Measurements from ENCODE around the gene RRP1B.
A peak's percentile ranks its signal among the peaks of the same experiment; 100 is the strongest.
"Not testable (repeated sequence)": the region's sequence is repeated elsewhere in the genome, so short reads cannot be mapped to it uniquely, and the experiment has no call there.

The RRP1B gene

DNA sequence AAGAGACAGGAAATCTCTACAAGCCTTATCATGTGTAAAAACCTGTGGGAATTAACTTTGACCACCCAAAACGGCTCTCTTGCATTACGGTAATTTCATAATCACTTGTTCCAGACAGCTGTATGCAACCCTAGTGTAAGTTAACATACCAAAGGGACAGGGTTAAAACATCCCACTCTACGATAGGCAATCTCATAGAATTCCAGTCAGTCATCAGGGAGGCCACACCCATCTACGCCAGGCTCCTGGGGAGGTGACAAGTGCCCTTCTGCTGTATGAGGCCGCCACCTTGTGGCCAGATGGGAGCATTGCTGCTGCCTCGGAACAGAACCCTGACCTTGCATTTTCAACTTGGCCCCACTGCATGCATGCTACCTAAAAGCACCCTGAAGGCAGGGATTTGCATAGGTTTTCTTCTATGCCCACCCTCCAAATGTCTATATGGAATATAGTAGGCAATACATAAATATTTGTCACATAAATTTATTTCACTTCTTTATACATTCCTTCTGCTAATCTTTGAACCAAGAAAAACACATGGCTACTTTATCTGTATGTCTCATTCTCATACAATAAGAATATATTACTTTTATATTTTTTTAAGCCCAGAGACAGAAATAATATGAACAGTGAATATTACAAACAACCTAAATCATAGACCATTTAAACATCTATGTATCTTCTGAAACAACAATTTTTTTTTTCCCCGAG, 12.7 kb upstream of the RRP1B start:
- Histone ChIP-seq H3K9ac (ENCODE audit: low read depth, low read length) (no peak overlapping the region), H3K36me3 (ENCODE audit: insufficient read depth, low read length) (no peaks in the 10 kb centered on the region), H3K4me1 (ENCODE audit: insufficient read depth, low read length) (0 out of 2 replicates have a peak, but pooled peaks cover 4% of the 10 kb centered on the region), H3K9me3 (ENCODE audit: control insufficient read depth, insufficient read depth, low read length) (no peaks in the 10 kb centered on the region)

DNA sequence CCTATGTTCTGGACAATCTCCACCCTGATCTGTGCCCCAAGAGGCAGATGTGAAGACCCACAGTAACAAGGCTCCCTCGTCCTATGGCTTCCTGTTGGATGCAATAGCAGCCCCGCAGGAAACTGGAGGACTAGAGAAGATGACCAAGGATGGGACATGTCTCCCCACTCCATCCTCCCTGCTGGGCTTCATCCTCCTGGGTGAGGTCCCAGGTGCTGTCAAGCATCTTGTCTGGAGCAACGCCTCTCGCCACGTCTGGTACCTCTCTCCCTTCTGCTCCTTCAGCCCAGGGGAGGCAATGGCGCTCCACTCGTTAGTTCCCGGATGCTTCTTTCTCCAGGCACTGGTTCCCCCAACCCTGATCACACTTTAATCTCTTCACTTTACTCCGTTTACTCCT, 11.2 kb upstream of the RRP1B start:
- H3K9ac ChIP-seq (ENCODE audit: low read depth, low read length): no peak overlapping the region
- H3K36me3 ChIP-seq (ENCODE audit: insufficient read depth, low read length): no peaks in the 10 kb centered on the region
- H3K9me3 ChIP-seq (ENCODE audit: control insufficient read depth, insufficient read depth, low read length): no peaks in the 10 kb centered on the region
- H3K4me1 ChIP-seq (ENCODE audit: insufficient read depth, low read length): 0 out of 2 replicates have a peak, but pooled peaks cover 4% of the 10 kb centered on the region

DNA sequence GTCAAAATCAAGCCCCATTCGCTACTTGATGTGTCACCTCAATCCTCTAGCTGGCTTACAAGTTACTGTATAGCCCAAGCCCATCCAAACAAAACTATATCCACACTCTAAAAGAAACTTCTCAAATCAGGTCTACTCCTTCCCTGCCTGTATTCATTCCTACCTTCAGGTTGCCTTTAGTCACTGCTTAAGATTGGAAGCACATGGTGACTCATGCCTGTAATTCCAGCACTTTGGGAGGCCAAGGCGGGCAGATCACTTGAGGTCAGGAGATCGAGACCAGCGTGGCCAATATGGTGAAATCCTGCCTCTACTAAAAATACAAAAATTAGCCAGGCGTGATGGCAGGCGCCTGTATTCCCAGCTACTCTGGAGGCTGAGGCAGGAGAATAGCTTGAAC, 7.4 kb upstream of the RRP1B start:
- not testable (repeated sequence) for H3K4me1 ChIP-seq (ENCODE audit: insufficient read depth, low read length); H3K9me3 ChIP-seq (ENCODE audit: control insufficient read depth, insufficient read depth, low read length); H3K9ac ChIP-seq (ENCODE audit: low read depth, low read length); H3K36me3 ChIP-seq (ENCODE audit: insufficient read depth, low read length)

DNA sequence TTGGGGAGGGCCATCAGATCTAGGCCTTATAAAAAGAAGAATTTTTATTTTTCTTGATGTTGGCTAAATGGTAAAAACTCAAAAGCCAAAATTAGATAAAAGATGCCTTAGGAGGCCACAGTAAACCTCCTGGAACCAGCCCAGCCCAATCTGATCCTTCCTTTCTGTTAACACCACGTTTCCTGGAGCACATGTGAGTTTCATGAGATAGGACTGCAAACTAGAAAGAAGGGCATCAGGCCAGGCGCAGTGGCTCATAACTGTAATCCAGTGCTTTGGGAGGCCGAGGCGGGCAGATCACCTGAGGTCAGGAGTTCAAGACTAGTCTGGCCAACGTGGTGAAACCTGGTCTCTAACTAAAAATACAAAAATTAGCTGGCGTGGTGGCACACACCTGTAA, 6.7 kb upstream of the RRP1B start:
- H3K9me3 ChIP-seq (ENCODE audit: control insufficient read depth, insufficient read depth, low read length): no peaks in the 10 kb centered on the region
- no peak overlapping the region for H3K9ac ChIP-seq (ENCODE audit: low read depth, low read length)
- no peaks in the 10 kb centered on the region for H3K36me3 ChIP-seq (ENCODE audit: insufficient read depth, low read length)
- no peaks in the 10 kb centered on the region for H3K4me1 ChIP-seq (ENCODE audit: insufficient read depth, low read length)

DNA sequence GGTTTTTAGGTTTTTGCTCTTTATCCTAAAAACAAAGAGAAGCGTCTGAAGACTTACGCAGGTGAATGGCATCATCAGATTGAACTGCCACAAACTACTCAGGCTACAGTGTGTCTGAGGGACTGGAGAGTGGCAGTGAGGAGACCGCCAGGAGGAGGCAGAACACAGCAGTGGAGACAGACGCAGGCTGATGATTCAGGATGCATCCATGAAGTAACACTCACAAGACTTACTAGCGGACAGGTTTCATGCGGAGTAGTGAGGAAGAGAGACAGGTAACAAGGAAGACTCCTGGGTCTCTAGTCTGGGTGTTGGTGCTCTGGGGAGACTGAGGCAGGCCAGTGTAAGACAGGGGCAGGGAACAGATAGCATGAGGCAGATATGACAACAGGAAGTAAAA, 5.7 kb upstream of the RRP1B start:
- no peaks in the 10 kb centered on the region; the same call in 1 of the 2 replicates for H3K4me1 ChIP-seq (ENCODE audit: insufficient read depth, low read length)
- no peaks in the 10 kb centered on the region for H3K36me3 ChIP-seq (ENCODE audit: insufficient read depth, low read length)
- no peak overlapping the region for H3K9ac ChIP-seq (ENCODE audit: low read depth, low read length)
- no peaks in the 10 kb centered on the region for H3K9me3 ChIP-seq (ENCODE audit: control insufficient read depth, insufficient read depth, low read length)

DNA sequence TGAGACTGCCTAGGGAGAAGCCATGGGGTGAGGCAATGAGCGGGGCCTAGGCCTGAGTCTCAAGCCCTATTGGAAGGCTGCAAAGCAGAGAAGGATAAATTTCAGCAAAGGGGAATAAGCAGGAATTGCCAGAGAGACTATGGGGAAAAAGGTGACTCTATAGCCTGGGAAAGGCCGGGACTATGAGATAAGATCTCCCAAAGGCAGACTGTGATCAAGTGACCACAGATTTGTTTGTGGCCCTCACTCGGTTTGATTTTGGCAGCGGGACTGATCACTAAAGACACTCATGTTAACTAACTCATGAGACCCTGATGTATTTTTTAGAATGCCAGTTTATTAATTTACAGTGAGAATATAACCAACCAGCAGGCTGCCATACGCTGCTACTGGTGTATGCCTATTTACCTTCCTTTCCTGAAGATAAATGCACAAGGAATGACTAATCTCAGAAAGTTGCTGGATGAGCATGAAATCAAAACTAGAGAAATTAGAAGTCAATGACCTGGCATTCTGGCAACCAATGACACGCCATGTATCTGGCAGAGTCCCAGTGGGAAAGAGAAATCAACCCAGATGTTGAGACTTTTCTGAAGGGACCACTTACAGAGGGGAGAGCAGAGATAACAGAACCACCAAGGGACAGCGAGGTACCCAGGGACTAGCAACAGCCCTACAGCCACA, 4.4 kb upstream of the RRP1B start:
- Histone ChIP-seq H3K9ac (ENCODE audit: low read depth, low read length) (no peak overlapping the region), H3K36me3 (ENCODE audit: insufficient read depth, low read length) (no peaks in the 10 kb centered on the region), H3K9me3 (ENCODE audit: control insufficient read depth, insufficient read depth, low read length) (no peaks in the 10 kb centered on the region), H3K4me1 (ENCODE audit: insufficient read depth, low read length) (no peaks in the 10 kb centered on the region; the same call in 1 of the 2 replicates)

DNA sequence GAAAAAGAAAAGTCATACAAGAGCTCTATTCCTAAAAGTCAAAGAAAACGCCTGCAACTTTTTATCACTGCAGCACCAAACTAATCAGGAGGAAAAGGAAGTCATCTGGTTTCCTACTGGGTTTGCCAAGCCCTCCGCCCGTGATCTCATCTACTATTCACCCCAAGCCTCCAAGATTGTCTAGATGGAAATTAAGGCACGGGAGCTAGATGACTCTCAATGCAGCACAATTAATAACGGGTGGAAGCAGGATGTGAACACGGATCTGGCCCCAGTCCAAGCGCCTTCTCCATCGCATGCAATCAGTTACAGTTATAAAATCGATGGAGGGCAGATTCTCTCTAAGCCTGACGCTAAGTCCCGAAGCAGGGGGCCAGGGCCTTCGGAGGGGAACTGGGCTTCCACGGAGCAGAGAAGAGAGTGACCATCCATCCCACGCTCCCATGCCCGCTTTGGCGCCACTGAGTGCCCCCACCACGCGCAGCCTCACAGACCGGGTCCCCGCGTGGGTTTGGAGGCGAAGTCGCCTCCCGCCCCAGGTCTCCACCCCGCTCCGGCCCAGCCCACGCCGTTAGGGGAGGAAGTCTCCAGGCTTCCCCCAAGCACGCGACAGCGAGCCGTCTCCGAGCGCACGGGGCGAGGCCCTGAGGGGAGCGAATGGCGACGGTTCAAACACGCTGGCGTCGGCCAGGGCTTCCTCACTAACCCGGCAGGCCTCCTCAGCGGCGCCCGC, 1.8 kb upstream of the RRP1B start:
- Histone ChIP-seq H3K9me3 (ENCODE audit: control insufficient read depth, insufficient read depth, low read length) (no peaks in the 10 kb centered on the region), H3K36me3 (ENCODE audit: insufficient read depth, low read length) (0 out of 2 replicates have a peak, but pooled peaks cover 5% of the 10 kb centered on the region), H3K4me1 (ENCODE audit: insufficient read depth, low read length) (no peaks in the 10 kb centered on the region; the same call in 1 of the 2 replicates), H3K9ac (ENCODE audit: low read depth, low read length) (no peak overlapping the region)

DNA sequence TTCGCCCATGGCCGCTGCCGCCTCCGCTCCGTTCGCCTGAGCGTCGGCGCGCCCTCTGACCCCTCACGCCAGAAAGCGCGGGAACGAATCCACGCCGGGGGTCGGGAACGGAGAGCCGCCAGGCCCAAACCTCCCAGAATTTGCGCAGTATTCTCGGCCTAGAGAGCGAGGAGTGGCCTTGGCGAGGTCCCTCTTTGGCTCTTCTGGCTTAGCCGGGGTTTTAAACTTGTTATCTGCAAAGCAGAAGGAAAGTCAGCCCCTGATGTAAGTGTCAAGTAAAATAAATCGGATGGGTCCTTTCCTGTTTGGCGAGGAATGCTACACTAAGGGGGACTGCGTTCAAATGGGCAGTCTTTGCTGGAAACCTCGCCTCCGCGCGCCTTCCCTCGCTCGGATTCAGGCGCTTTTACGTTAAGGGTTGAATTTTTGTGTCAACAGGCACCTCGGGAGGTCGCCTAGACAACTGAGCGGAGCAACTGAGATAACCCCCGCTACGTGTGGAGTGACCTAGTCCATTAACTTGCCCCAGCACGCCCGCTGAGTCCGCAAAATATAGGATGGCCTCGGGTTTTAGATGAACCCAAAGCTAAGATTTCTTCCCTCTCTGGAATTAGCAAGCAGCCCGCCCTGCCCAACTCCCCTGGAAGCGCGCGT, 1.1 kb upstream of the RRP1B start:
- Histone ChIP-seq H3K9ac (ENCODE audit: low read depth, low read length) (no peak overlapping the region), H3K4me1 (ENCODE audit: insufficient read depth, low read length) (no peaks in the 10 kb centered on the region; the same call in 1 of the 2 replicates), H3K9me3 (ENCODE audit: control insufficient read depth, insufficient read depth, low read length) (no peaks in the 10 kb centered on the region), H3K36me3 (ENCODE audit: insufficient read depth, low read length) (0 out of 2 replicates have a peak, but pooled peaks cover 5% of the 10 kb centered on the region)

DNA sequence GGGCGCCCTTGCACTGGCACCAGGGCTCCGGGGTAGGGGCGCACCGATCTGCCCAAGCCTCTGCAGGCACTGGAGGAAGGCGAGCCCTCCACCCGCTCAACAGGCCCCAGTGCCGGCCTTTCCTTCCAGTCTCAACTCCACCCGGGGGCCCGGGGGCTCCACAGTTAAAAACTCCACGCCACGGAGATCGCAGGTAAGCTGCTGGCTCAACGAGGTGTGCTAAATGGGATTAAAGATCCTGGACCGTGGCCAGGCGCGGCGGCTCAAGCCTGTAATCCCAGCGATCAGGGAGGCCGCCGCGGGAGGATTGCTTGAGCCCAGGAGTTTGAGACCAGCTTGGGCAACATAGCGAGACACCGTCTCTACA, 608 bp upstream of the RRP1B start:
- Histone ChIP-seq H3K4me1 (ENCODE audit: insufficient read depth, low read length) (no peaks in the 10 kb centered on the region; the same call in 1 of the 2 replicates), H3K9ac (ENCODE audit: low read depth, low read length) (peak overlapping the region; percentile 70; the same call in 1 of the 2 replicates), H3K36me3 (ENCODE audit: insufficient read depth, low read length) (0 out of 2 replicates have a peak, but pooled peaks cover 5% of the 10 kb centered on the region), H3K9me3 (ENCODE audit: control insufficient read depth, insufficient read depth, low read length) (no peaks in the 10 kb centered on the region)

DNA sequence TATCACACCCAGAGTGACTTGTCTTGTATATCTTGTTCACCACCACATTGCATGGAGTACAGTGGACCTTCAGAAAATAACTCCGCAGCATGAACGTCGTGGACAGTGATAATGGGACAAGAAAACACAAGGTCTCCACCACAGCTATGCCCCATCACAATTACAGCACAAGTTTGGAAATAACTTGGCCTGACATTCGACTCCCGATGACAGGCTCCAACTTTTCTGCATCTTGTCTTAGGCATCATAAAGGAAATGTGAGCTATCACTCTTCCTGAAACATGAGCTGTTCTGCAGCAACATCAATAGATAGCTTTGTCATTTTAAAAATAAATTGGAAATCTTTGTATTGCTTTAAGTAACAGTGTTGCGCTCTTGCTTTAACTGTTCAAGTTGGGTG, 2.9 kb downstream of the RRP1B start:
- Histone ChIP-seq H3K9me3 (ENCODE audit: control insufficient read depth, insufficient read depth, low read length) (no peaks in the 10 kb centered on the region), H3K36me3 (ENCODE audit: insufficient read depth, low read length) (peaks cover 11% of the 10 kb centered on the region)

DNA sequence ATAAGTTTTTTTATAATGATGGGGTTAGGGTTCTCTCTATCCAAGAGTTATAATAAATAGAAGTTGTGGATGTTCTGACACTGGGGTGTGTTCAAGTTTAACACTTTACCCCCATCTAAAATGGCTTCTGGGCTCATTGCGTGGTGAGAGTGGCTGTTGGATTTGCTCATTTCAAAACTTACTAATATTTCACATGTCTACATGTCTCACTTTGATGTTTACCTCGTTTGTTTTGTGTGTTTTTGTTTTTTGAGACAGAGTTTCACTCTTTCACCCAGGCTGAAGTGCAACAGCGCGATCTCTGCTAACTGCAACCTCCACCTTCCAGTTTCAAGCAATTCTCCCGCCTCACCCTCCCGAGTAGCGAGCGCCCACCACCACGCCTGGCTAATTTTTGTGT, 3.7 kb downstream of the RRP1B start:
- no peaks in the 10 kb centered on the region; the same call in 1 of the 2 replicates for H3K4me1 ChIP-seq (ENCODE audit: insufficient read depth, low read length)
- no peaks in the 10 kb centered on the region for H3K9me3 ChIP-seq (ENCODE audit: control insufficient read depth, insufficient read depth, low read length)
- peaks cover 11% of the 10 kb centered on the region for H3K36me3 ChIP-seq (ENCODE audit: insufficient read depth, low read length)
- H3K9ac ChIP-seq (ENCODE audit: low read depth, low read length): no peak overlapping the region

More for the DNA sequence above, 2.9 kb downstream of the RRP1B start:
- no peaks in the 10 kb centered on the region; the same call in 1 of the 2 replicates for H3K4me1 ChIP-seq (ENCODE audit: insufficient read depth, low read length)
- H3K9ac ChIP-seq (ENCODE audit: low read depth, low read length): no peak overlapping the region

DNA sequence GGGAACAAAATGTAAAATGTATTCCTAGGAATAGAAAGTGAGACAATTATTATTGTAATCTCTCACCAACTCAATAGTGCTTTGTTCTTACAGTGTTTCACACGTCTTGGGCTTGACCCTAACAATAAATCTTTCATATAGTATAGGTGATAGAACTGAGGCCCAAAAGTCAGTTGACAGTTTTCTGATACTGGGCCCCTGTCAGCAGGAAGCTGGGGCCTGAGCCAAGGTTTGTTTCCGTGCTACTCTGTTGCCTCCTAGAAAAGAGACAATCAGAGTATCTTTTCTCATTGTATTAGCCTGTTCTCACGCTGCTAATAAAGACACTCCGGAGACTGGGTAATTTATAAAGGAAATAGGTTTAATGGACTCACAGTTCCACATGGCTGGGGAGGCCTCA, 5.0 kb downstream of the RRP1B start:
- Histone ChIP-seq H3K9ac (ENCODE audit: low read depth, low read length) (no peak overlapping the region), H3K4me1 (ENCODE audit: insufficient read depth, low read length) (no peaks in the 10 kb centered on the region), H3K9me3 (ENCODE audit: control insufficient read depth, insufficient read depth, low read length) (no peaks in the 10 kb centered on the region), H3K36me3 (ENCODE audit: insufficient read depth, low read length) (peaks cover 15% of the 10 kb centered on the region)

DNA sequence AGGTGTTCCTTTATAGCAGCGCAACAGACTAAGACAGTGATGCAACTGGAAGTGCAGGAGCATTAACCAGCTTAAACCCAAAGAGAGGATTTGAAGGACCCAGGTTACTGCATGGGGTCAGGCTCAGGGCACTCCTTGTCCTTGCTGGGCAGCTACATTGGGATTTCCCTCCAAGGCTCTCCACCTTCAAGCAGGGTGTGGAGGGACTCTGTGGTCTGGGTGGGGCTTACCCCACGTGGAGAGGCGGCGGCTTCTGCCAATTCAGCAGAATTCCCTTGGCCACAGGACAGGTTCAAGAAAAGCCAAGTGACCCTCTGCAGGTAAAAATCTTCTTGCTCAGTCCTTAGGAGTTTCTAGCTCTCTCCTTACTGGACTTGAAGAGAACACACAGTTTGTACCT, 6.5 kb downstream of the RRP1B start:
- Histone ChIP-seq H3K9ac (ENCODE audit: low read depth, low read length) (no peak overlapping the region), H3K9me3 (ENCODE audit: control insufficient read depth, insufficient read depth, low read length) (no peaks in the 10 kb centered on the region), H3K36me3 (ENCODE audit: insufficient read depth, low read length) (peaks cover 20% of the 10 kb centered on the region), H3K4me1 (ENCODE audit: insufficient read depth, low read length) (no peaks in the 10 kb centered on the region)

DNA sequence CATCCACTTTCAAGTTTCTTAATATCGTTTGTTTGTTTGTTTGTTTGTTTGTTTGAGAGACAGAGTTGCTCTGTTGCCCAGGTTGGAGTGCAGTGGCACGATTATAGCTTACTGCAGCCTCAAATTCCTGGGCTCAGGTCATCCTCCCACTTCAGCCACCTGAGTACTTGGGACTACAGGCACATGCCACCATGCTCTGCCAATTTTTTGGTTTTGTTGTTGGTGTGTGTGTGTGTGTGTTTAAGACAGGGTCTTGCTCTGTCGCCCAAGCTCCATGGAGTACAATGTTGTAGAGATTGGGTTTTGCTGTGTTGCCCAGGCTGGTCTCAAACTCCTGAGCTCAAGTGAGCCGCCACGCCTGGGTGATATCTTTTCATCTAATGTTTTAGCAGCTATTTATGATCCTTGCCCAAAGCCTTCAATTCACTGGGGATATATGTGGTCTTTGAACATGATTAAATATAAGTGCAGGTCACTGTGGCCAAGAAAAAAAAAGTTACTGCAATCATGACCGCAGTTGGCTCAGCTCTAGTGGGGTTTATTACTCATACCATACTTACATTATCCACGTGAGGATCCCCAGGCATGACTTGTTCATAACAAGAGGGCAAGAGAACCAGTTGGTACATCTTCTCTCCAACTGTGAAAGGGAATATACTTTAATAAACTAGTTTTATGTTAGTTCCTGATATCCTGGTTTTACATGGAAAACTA, 8.0 kb downstream of the RRP1B start:
- Histone ChIP-seq H3K4me1 (ENCODE audit: insufficient read depth, low read length) (no peaks in the 10 kb centered on the region), H3K36me3 (ENCODE audit: insufficient read depth, low read length) (peaks cover 23% of the 10 kb centered on the region), H3K9me3 (ENCODE audit: control insufficient read depth, insufficient read depth, low read length) (no peaks in the 10 kb centered on the region), H3K9ac (ENCODE audit: low read depth, low read length) (no peak overlapping the region)
